A549 (cell line): ENCODE data around the gene KIF13A. TPM values are rescaled to one million over a fixed set of nuclear protein-coding genes. Genes with fewer than 3 reads are reported as not detected.

ENCODE experiments used
- ATAC-seq, 2 experiments: fragments of 200-7000 bp in 1 of 2; fragments of >200 bp in 1 of 2; cut with Nextera tagmentation in 1 of 2; cut with Tn5 transposase in 1 of 2; 3 replicates each; pipeline versions ENCODE4 v1.8.0 to v1.9.1; 2018 to 2020; ENCODE audit warnings: mild to moderate bottlenecking in 1 of 2, moderate library complexity in 1 of 2
- CTCF ChIA-PET: fragments of 300-600 bp; sonication (Branson Sonifier 250); formaldehyde crosslinking; extraction: SDS; loops from one replicate; lab custom pipeline; 2021; ENCODE audit warnings: antibody characterized with exemption, inconsistent platforms; lab: Yijun Ruan, JAX
- POLR2A ChIA-PET: fragments of 350-600 bp; formaldehyde crosslinking; extraction: SDS; loops from one replicate; lab custom pipeline; 2021; ENCODE audit warnings: antibody characterized with exemption, inconsistent platforms; lab: Yijun Ruan, JAX
- DNase-seq, 2 experiments: peaks; one replicate each; pipeline versions ENCODE4 v3.0.0 to v3.0.0-alpha.2; 2011 to 2016; ENCODE audit warnings: low read depth in 1 of 2, low spot score in 1 of 2
- FAIRE-seq: peaks from 2 replicates; lab custom pipeline; 2011; peaks lifted over from hg19 to GRCh38; lab: Jason Lieb, UNC
- H3K27ac ChIP-seq, 2 experiments: fragments of >200 bp; sonication (Bioruptor Twin); formaldehyde crosslinking; 3 replicates each; pipeline ENCODE4 v1.5.1; 2016 to 2017
- H3K4me1 ChIP-seq: fragments of >200 bp; sonication (Bioruptor Twin); formaldehyde crosslinking; 3 replicates; pipeline ENCODE4 v1.6.1; 2016
- H3K4me2 ChIP-seq: fragments of >200 bp; sonication (Bioruptor Twin); formaldehyde crosslinking; 3 replicates; pipeline ENCODE4 v1.6.1; 2016
- H3K4me3 ChIP-seq: fragments of >200 bp; sonication (Bioruptor Twin); formaldehyde crosslinking; 3 replicates; pipeline ENCODE4 v1.5.1; 2016
- H3K9me3 ChIP-seq: fragments of >200 bp; sonication (Bioruptor Twin); formaldehyde crosslinking; 3 replicates; pipeline ENCODE4 v1.6.1; 2016
- CBX2 ChIP-seq: fragments of 200-600 bp; sonication (generic); IDR thresholded peaks from 2 replicates; pipeline ENCODE4 v1.6.1; 2016; ENCODE audit warnings: low read depth, mild to moderate bottlenecking, borderline replicate concordance
- CBX8 ChIP-seq: fragments of 200-600 bp; sonication (generic); IDR thresholded peaks from 2 replicates; pipeline ENCODE4 v1.6.1; 2016
- CEBPB ChIP-seq, 2 experiments: fragments of >200 bp in 1 of 2; sonication (Bioruptor Twin) in 1 of 2; formaldehyde crosslinking in 1 of 2; IDR thresholded peaks; 2 replicates each; pipeline ENCODE4 v1.6.1; 2012 to 2016
- EHF ChIP-seq: fragments of 250-450 bp; sonication (Bioruptor Pico); IDR thresholded peaks from 2 replicates; pipeline ENCODE4 v1.5.0; 2020; ENCODE audit warnings: mild to moderate bottlenecking
- EP300 ChIP-seq, 2 experiments: fragments of >200 bp; sonication (Bioruptor Twin); formaldehyde crosslinking; IDR thresholded peaks; 2 replicates in 1 of 2; 3 replicates in 1 of 2; pipeline ENCODE4 v1.6.1; 2016 to 2017
- ESRRA ChIP-seq: fragments of 150-350 bp; IDR thresholded peaks from 2 replicates; pipeline ENCODE4 v1.6.1; 2014; ENCODE audit warnings: mild to moderate bottlenecking, low read length, borderline replicate concordance
- FOSL2 ChIP-seq, 2 experiments: fragments of 450-650 bp in 1 of 2; fragments of >200 bp in 1 of 2; sonication (Bioruptor Twin) in 1 of 2; formaldehyde crosslinking; IDR thresholded peaks; 2 replicates each; pipeline versions ENCODE4 v1.5.0 to v1.6.1; 2016 to 2020; ENCODE audit warnings: mild to moderate bottlenecking in 1 of 2, moderate library complexity in 1 of 2
- GATA3 ChIP-seq: IDR thresholded peaks from 2 replicates; pipeline ENCODE4 v1.6.1; 2012; ENCODE audit warnings: borderline replicate concordance
- HOXB13 ChIP-seq: fragments of 250-450 bp; sonication (Bioruptor Pico); IDR thresholded peaks from 2 replicates; pipeline ENCODE4 v1.5.0; 2020; ENCODE audit warnings: low read depth, mild to moderate bottlenecking, moderate library complexity
- JUNB ChIP-seq: fragments of >200 bp; sonication (Bioruptor Twin); formaldehyde crosslinking; IDR thresholded peaks from 2 replicates; pipeline ENCODE4 v1.6.1; 2016
- KDM5A ChIP-seq: fragments of 200-600 bp; sonication (generic); IDR thresholded peaks from 2 replicates; pipeline ENCODE4 v1.6.1; 2016; ENCODE audit warnings: antibody characterized with exemption, mild to moderate bottlenecking
- MAZ ChIP-seq: fragments of 150-350 bp; IDR thresholded peaks from 2 replicates; pipeline ENCODE4 v1.6.1; 2014; ENCODE audit warnings: antibody characterized with exemption, low read depth, low read length, borderline replicate concordance
- NR3C1 ChIP-seq: fragments of >200 bp; sonication (Bioruptor Twin); formaldehyde crosslinking; IDR thresholded peaks from 3 replicates; pipeline ENCODE4 v1.6.1; 2017
- PHF8 ChIP-seq: fragments of 200-600 bp; sonication (generic); IDR thresholded peaks from 2 replicates; pipeline ENCODE4 v1.6.1; 2016; ENCODE audit warnings: low read depth, mild to moderate bottlenecking, antibody characterized with exemption, moderate library complexity, borderline replicate concordance
- POLR2AphosphoS2 ChIP-seq: conservative IDR thresholded peaks from 2 replicates; pipeline ENCODE4 v1.6.1; 2012; ENCODE audit warnings: low read length, improper control_type of control experiment, inconsistent platforms
- RARB ChIP-seq: fragments of 250-450 bp; sonication (Bioruptor Pico); IDR thresholded peaks from 2 replicates; pipeline ENCODE4 v1.8.0; 2021; ENCODE audit warnings: mild to moderate bottlenecking, moderate library complexity
- SREBF2 ChIP-seq: fragments of 450-650 bp; IDR thresholded peaks from 2 replicates; pipeline ENCODE4 v1.6.1; 2014; ENCODE audit warnings: mild to moderate bottlenecking, moderate library complexity
- ZC3H11A ChIP-seq: fragments of 450-650 bp; IDR thresholded peaks from 2 replicates; pipeline ENCODE4 v1.6.1; 2014; ENCODE audit warnings: antibody characterized with exemption, mild to moderate bottlenecking
- ZFP36 ChIP-seq: fragments of 450-650 bp; IDR thresholded peaks from 2 replicates; pipeline ENCODE4 v1.6.1; 2014; ENCODE audit warnings: borderline replicate concordance; ENCODE audit not compliant: partially characterized antibody
- WGBS: methylation state at CpG from one replicate; pipeline ENCODE4 v1.1.6; 2017; ENCODE audit errors: missing lambda C conversion rate; 5-methylcytosine and 5-hydroxymethylcytosine counted together
- polyA plus RNA-seq, 4 experiments: library from polyadenylated mRNA; depleted of rRNA in 3 of 4; stranded (reverse); fragments of >200 nt; fragmentation: RNase III in 1 of 4; extraction: RNeasy Plus Mini Kit Qiagen cat#74134 plus additional on column Dnase treatment in 1 of 4; gene quantifications; 2 replicates in 3 of 4; 3 replicates in 1 of 4; pipeline ENCODE4 v1.2.3, GENCODE V29; 2011 to 2017
- TF ChIP-seq, protein P1 (sequence below): fragments of 250-450 bp; sonication (Bioruptor Pico); IDR thresholded peaks from 2 replicates; pipeline ENCODE4 v1.5.0; 2021; ENCODE audit warnings: mild to moderate bottlenecking, moderate library complexity, borderline replicate concordance
- TF ChIP-seq, protein P2 (sequence below): fragments of >200 bp; sonication (Bioruptor Twin); formaldehyde crosslinking; IDR thresholded peaks from 3 replicates; pipeline ENCODE4 v1.6.1; 2016
- TF ChIP-seq, protein P3 (sequence below): fragments of 150-350 bp; IDR thresholded peaks from 2 replicates; pipeline ENCODE4 v1.6.1; 2014; ENCODE audit warnings: low read depth, mild to moderate bottlenecking, low read length
- TF ChIP-seq, protein P4 (sequence below): IDR thresholded peaks from 2 replicates; pipeline ENCODE4 v1.6.1; 2012
- TF ChIP-seq, protein P5 (sequence below): fragments of >200 bp; sonication (Bioruptor Twin); formaldehyde crosslinking; IDR thresholded peaks from 2 replicates; pipeline ENCODE4 v1.6.1; 2016

The KIF13A gene
- polyA plus RNA-seq, 2 of the 4 experiments (the other 2 are of a cell fraction): 30.2 to 39.4 TPM

DNA sequence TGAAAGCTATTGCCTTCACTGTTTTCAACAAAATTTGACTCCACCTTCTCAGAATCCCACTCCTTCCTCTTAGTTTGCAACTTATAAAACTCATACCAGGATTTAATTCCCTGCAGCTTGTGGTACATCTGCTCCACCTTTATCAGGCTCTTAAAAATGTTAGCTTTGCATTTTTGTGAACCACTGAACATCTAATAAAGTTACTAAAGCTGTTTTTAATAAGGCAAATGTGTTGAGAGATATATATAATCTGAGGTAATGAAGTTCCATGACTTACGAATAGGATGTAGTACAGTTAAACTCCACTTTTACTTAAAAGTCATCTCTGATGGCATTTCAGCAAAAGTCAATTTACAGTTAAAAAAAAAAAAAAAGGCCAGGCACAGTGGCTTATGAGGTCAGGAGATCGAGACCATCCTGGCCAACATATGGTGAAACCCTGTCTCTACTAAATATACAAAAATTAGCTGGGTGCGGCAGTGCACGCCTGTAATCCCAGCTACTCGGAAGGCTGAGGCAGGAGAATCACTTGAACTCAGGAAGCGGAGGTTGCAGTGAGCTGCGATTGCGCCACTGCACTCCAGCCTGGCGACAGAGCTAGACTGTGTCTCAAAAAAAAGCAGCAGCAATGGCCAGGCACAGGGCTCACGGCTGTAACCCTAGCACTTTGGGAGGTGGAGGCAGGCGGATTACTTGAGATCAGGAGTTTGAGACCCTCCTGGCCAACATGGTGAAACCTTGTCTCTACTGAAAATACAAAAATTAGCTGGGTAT is 106.2 kb downstream of the KIF13A start:
- Histone ChIP-seq H3K27ac (peak overlapping the region; percentile 41 to 84; a peak in 4 of 6 replicates), H3K4me2 (no peak overlapping the region), H3K9me3 (no peaks in the 10 kb centered on the region), H3K4me3 (no peak overlapping the region), H3K4me1 (peaks cover 68% of the 10 kb centered on the region)
- ChIA-PET POLR2A (no interaction called here), CTCF (interaction anchor here (0.9 to 1.0 kb wide), 4 partner anchors 25 to 242 kb away, joined by 3 read pairs; no protein-coding TSS in a partner anchor)
- WGBS: 76% methylated on average over 11 of the region's 11 CpGs
- no peak for FAIRE-seq
- ATAC-seq: no peak
- DNase-seq: no peak
- peak; percentile 51 to 71; a peak in 3 of 4 replicates for TF ChIP-seq CEBPB (IDR thresholded peaks at IDR 0.05)
- TF ChIP-seq, protein P1, sequence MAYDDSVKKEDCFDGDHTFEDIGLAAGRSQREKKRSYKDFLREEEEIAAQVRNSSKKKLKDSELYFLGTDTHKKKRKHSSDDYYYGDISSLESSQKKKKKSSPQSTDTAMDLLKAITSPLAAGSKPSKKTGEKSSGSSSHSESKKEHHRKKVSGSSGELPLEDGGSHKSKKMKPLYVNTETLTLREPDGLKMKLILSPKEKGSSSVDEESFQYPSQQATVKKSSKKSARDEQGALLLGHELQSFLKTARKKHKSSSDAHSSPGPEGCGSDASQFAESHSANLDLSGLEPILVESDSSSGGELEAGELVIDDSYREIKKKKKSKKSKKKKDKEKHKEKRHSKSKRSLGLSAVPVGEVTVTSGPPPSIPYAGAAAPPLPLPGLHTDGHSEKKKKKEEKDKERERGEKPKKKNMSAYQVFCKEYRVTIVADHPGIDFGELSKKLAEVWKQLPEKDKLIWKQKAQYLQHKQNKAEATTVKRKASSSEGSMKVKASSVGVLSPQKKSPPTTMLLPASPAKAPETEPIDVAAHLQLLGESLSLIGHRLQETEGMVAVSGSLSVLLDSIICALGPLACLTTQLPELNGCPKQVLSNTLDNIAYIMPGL: no peak

DNA sequence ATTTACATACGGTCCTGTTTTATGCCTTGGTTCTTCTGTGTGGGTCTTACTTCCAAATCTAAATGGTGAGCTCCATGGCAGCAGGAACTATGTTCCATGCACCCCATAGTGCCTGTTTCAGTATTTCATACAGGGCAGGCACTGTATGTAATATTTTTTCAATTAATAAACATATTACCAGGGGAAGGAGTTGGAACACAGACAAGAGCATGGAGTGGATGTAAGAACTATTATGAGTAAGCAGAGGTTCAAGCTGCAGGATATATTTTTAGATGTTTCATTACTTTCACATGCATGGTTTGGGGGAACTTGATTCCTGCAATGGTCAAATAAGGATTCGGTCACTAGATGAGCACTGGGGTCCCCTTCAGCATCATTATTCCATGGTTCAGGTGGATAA is 108.3 kb downstream of the KIF13A start:
- DNase-seq: no peak
- Histone ChIP-seq H3K4me1 (peaks cover 59% of the 10 kb centered on the region), H3K9me3 (no peaks in the 10 kb centered on the region), H3K4me3 (no peak overlapping the region), H3K27ac (peak overlapping the region; percentile 89 to 99), H3K4me2 (peak overlapping the region; percentile 69)
- POLR2A ChIA-PET: no interaction called here
- 49% methylated on average over 2 of the region's 2 CpGs for whole genome bisulfite sequencing
- CTCF ChIA-PET: interaction anchor here (0.5 kb wide), 1 partner anchor 311 kb away, joined by 3 read pairs; no protein-coding TSS in a partner anchor
- ATAC-seq: no peak
- TF ChIP-seq, protein P2, sequence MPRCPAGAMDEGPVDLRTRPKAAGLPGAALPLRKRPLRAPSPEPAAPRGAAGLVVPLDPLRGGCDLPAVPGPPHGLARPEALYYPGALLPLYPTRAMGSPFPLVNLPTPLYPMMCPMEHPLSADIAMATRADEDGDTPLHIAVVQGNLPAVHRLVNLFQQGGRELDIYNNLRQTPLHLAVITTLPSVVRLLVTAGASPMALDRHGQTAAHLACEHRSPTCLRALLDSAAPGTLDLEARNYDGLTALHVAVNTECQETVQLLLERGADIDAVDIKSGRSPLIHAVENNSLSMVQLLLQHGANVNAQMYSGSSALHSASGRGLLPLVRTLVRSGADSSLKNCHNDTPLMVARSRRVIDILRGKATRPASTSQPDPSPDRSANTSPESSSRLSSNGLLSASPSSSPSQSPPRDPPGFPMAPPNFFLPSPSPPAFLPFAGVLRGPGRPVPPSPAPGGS: no peak
- TF ChIP-seq ESRRA (no peak), CEBPB (IDR thresholded peaks at IDR 0.05) (no peak), ZC3H11A (no peak), HOXB13 (CRISPR knock-in tag) (no peak), EP300 (IDR thresholded peaks at IDR 0.05) (no peak), RARB (CRISPR knock-in tag) (no peak), GATA3 (no peak), MAZ (no peak), CBX8 (no peak), EHF (CRISPR knock-in tag) (no peak)
- TF ChIP-seq, protein P3, sequence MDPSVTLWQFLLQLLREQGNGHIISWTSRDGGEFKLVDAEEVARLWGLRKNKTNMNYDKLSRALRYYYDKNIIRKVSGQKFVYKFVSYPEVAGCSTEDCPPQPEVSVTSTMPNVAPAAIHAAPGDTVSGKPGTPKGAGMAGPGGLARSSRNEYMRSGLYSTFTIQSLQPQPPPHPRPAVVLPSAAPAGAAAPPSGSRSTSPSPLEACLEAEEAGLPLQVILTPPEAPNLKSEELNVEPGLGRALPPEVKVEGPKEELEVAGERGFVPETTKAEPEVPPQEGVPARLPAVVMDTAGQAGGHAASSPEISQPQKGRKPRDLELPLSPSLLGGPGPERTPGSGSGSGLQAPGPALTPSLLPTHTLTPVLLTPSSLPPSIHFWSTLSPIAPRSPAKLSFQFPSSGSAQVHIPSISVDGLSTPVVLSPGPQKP: no peak
- TF ChIP-seq, protein P4, sequence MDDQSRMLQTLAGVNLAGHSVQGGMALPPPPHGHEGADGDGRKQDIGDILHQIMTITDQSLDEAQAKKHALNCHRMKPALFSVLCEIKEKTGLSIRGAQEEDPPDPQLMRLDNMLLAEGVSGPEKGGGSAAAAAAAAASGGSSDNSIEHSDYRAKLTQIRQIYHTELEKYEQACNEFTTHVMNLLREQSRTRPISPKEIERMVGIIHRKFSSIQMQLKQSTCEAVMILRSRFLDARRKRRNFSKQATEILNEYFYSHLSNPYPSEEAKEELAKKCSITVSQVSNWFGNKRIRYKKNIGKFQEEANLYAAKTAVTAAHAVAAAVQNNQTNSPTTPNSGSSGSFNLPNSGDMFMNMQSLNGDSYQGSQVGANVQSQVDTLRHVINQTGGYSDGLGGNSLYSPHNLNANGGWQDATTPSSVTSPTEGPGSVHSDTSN: no peak
- TF ChIP-seq, protein P5, sequence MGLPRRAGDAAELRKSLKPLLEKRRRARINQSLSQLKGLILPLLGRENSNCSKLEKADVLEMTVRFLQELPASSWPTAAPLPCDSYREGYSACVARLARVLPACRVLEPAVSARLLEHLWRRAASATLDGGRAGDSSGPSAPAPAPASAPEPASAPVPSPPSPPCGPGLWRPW: no peak
- no peak for FAIRE-seq

DNA sequence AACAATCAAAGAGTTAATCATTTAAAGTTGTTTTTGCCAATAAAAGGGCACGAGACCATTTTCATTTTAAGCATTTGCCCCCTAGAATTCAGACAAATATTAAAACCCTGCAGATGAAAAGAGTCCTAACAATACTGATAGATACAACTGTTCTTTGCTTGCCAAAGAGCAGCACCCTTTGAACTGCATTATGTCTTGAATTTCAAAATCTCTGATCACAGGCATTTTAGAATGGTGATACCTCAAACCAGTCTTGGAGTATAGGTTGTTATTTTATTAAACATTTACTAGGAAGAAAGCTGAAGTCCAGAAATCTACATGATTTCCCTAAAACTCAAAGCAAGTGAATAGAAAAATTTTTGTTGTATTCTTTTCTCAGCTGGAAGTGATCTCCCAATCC is 108.7 kb downstream of the KIF13A start:
- Histone ChIP-seq H3K9me3 (no peaks in the 10 kb centered on the region), H3K4me1 (peaks cover 58% of the 10 kb centered on the region), H3K4me2 (peak overlapping the region; percentile 69), H3K27ac (peak overlapping the region; percentile 89 to 99), H3K4me3 (no peak overlapping the region)
- ATAC-seq (no peak), FAIRE-seq (no peak), DNase-seq (no peak)
- POLR2A ChIA-PET: no interaction called here
- CTCF ChIA-PET: no interaction called here
- 33% methylated on average over 1 of the region's 1 CpG for WGBS
- no peak for TF ChIP-seq PHF8
- TF ChIP-seq SREBF2: no peak
- no peak for TF ChIP-seq JUNB
- TF ChIP-seq NR3C1: no peak
- TF ChIP-seq KDM5A: no peak
- TF ChIP-seq, protein P4: no peak
- TF ChIP-seq, protein P1: no peak
- TF ChIP-seq POLR2AphosphoS2: no peak
- TF ChIP-seq FOSL2 (IDR thresholded peaks at IDR 0.05): no peak
- no peak for TF ChIP-seq FOSL2 (CRISPR knock-in tag; IDR thresholded peaks at IDR 0.05)
- no peak for TF ChIP-seq ZFP36
- no peak for TF ChIP-seq CBX2
